Umbilical cord (tissue), 2 donors: ENCODE data around the gene WNK1. TPM values are rescaled to one million over a fixed set of nuclear protein-coding genes. Genes with fewer than 3 reads are reported as not detected.

Source experiments
- DNase-seq: peaks from one replicate; pipeline ENCODE4 v3.0.0-alpha.2; 2015; ENCODE audit warnings: low spot score
- total RNA-seq: library from RNA; depleted of rRNA; stranded (reverse); fragments of >200 nt; gene quantifications from one replicate; pipeline ENCODE4 v1.2.3, GENCODE V29; 2014; ENCODE audit warnings: low replicate concordance; ENCODE audit not compliant: insufficient read depth

Gene WNK1
- total RNA-seq, 1 donor from 2014 or later: 72.2 TPM

- peak; percentile 100 for DNase-seq
These were observed 197.2 kb downstream of the WNK1 start, which contains the start of gene RAD52 for GRCh38 chr12:949453-950191. Gene RAD52, minus strand, starts transcription at chr12:949694. Its CDS starts 16,636 bp downstream, at chr12:933058.

DNA sequence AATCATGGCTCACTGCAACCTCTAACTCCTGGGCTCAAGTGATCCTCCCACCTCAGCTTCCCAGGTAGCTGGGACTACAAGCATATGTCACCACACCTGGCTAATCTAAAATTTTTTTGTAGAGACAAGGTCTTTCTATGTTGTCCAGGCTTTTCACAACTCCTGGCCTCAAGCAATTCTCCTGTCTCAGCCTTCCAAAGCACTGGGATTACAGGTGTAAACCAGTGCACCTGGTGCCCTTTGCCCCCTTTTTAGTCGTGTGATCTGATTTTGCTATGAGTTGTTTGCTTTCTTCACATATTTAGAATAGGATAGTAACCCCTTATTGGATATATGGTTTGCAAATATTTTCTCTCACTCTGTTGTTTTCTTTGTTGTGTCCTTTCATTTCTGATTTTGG lies 198.8 kb downstream of the WNK1 start:
- no peak for DNase-seq

GRCh38 chr12:953776-954175 lies 201.4 kb downstream of the WNK1 start:
- DNase-seq: no peak

DNA sequence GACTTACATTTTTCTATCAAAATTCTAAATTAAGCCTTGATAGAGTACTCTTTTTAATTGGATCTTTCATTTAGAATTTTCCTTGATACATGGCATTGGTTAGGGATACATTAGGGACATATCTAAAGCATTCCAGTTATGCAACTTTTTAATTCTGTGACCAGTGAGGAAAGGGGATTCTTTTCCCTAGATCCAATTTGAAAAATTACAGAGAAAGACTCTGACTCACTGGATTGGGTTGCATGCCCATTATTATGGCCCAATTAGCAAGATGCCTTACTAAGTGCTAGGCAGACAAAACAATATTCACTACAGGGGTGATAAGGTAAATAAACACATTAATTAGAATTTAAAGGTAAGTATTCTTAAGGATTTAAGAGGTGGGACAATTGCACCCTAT lies 202.4 kb downstream of the WNK1 start:
- no peak for DNase-seq

GRCh38 chr12:955939-956338 lies 203.6 kb downstream of the WNK1 start:
- DNase-seq: no peak

- no peak for DNase-seq
These were observed 206.3 kb downstream of the WNK1 start for GRCh38 chr12:958588-959123.

Other genes with a start within 250 kb of the WNK1 start
- 1.4 TPM for gene NINJ2, start 89.1 kb upstream of the WNK1 start, total RNA-seq
- 12.8 TPM for gene RAD52, start 197.1 kb downstream of the WNK1 start, total RNA-seq
- gene ERC1, start 238.6 kb downstream of the WNK1 start, total RNA-seq: 124 TPM